IMR-90 (cell line): ENCODE measurements around the gene TRMO. TPM values are rescaled to one million over a fixed set of nuclear protein-coding genes. Genes with fewer than 3 reads are reported as not detected.

Source experiments
- ATAC-seq: fragments of 200-7000 bp; cut with Tn5 transposase; 2 replicates; pipeline ENCODE4 v1.9.1; 2020; ENCODE audit warnings: low read depth, mild to moderate bottlenecking, moderate library complexity
- BruUV-seq: library from RNA; stranded (reverse); fragments of 400-500 nt; replicated peaks from 2 replicates; lab custom pipeline; 2021; lab: Mats Ljungman, UMichigan
- CTCF ChIA-PET: fragments of 300-600 bp; formaldehyde crosslinking; extraction: SDS; loops from one replicate; lab custom pipeline; 2021; ENCODE audit warnings: antibody characterized with exemption; lab: Yijun Ruan, JAX
- POLR2A ChIA-PET: fragments of 300-600 bp; sonication (Branson Sonifier 250); formaldehyde crosslinking; loops from one replicate; lab custom pipeline; 2022; ENCODE audit warnings: antibody characterized with exemption; ENCODE audit not compliant: unreplicated experiment; lab: Charles Lee
- DNase-seq: peaks from one replicate; pipeline ENCODE4 v3.0.0; 2013
- H2AFZ ChIP-seq: replicated peaks from 2 replicates; pipeline ENCODE3; 2013; ENCODE audit warnings: low read length, mild to moderate bottlenecking; ENCODE audit not compliant: poor library complexity
- H2AK5ac ChIP-seq: 2 replicates; pipeline ENCODE4 v1.6.1; 2013; ENCODE audit warnings: low read depth, low read length, inconsistent platforms
- H2AK9ac ChIP-seq: replicated peaks from 2 replicates; pipeline ENCODE3; 2013; ENCODE audit warnings: mild to moderate bottlenecking, low read depth, low read length, moderate library complexity; ENCODE audit not compliant: poor library complexity
- H2BK120ac ChIP-seq: 2 replicates; pipeline ENCODE4 v1.6.1; 2013; ENCODE audit warnings: low read depth, low read length, inconsistent platforms
- H2BK15ac ChIP-seq: 3 replicates; pipeline ENCODE4 v1.6.1; 2013; ENCODE audit warnings: low read depth, low read length, inconsistent platforms
- H2BK20ac ChIP-seq: 2 replicates; pipeline ENCODE4 v1.6.1; 2013; ENCODE audit warnings: low read depth, mild to moderate bottlenecking, inconsistent platforms, low read length, moderate library complexity
- H2BK5ac ChIP-seq: 2 replicates; pipeline ENCODE4 v1.6.1; 2013; ENCODE audit warnings: mild to moderate bottlenecking, low read depth, low read length, inconsistent platforms; ENCODE audit not compliant: poor library complexity, severe bottlenecking
- H3K14ac ChIP-seq: replicated peaks from 2 replicates; pipeline ENCODE4 v1.6.1; 2013; ENCODE audit warnings: low read depth, low read length, inconsistent platforms
- H3K18ac ChIP-seq: 2 replicates; pipeline ENCODE4 v1.6.1; 2013; ENCODE audit warnings: low read depth, low read length, control low read depth
- H3K23ac ChIP-seq: 2 replicates; pipeline ENCODE4 v1.6.1; 2013; ENCODE audit warnings: low read depth, low read length, inconsistent platforms
- H3K27ac ChIP-seq: 2 replicates; pipeline ENCODE4 v1.5.1; 2013; ENCODE audit warnings: mild to moderate bottlenecking, control low read depth, low read length; ENCODE audit not compliant: insufficient read depth
- H3K27me3 ChIP-seq: 2 replicates; pipeline ENCODE4 v1.6.1; 2013; ENCODE audit warnings: low read length; ENCODE audit not compliant: control insufficient read depth, insufficient read depth
- H3K36me3 ChIP-seq: 2 replicates; pipeline ENCODE4 v1.6.1; 2013; ENCODE audit warnings: low read length, mixed read lengths; ENCODE audit not compliant: control insufficient read depth, insufficient read depth
- H3K4ac ChIP-seq: 2 replicates; pipeline ENCODE4 v1.6.1; 2013; ENCODE audit warnings: low read depth, low read length, inconsistent platforms
- H3K4me1 ChIP-seq: 2 replicates; pipeline ENCODE4 v1.6.1; 2013; ENCODE audit warnings: low read length, mixed read lengths; ENCODE audit not compliant: control insufficient read depth, insufficient read depth
- H3K4me2 ChIP-seq: 2 replicates; pipeline ENCODE4 v1.6.1; 2013; ENCODE audit warnings: low read depth, mild to moderate bottlenecking, control low read depth, low read length, moderate library complexity
- H3K4me3 ChIP-seq: 2 replicates; pipeline ENCODE4 v1.5.1; 2013; ENCODE audit warnings: low read depth, mild to moderate bottlenecking, control low read depth, low read length, moderate library complexity; ENCODE audit not compliant: insufficient read depth
- H3K56ac ChIP-seq: 2 replicates; pipeline ENCODE4 v1.6.1; 2013; ENCODE audit warnings: low read length, inconsistent platforms; ENCODE audit not compliant: insufficient read depth; ENCODE audit errors: extremely low read depth
- H3K79me1 ChIP-seq, 2 experiments: 2 replicates each; pipeline ENCODE4 v1.6.1; 2013; ENCODE audit warnings: low read length in 2 of 2, inconsistent platforms in 1 of 2, low read depth in 1 of 2
- H3K9ac ChIP-seq: 2 replicates; pipeline ENCODE4 v1.6.1; 2013; ENCODE audit warnings: low read depth, low read length, control low read depth
- H3K9me1 ChIP-seq: 2 replicates; pipeline ENCODE4 v1.6.1; 2013; ENCODE audit warnings: low read length, inconsistent platforms; ENCODE audit not compliant: insufficient read depth
- H3K9me3 ChIP-seq: 2 replicates; pipeline ENCODE4 v1.6.1; 2013; ENCODE audit warnings: low read length; ENCODE audit not compliant: control insufficient read depth, insufficient read depth
- H4K20me1 ChIP-seq: 2 replicates; pipeline ENCODE4 v1.6.1; 2013; ENCODE audit warnings: low read length, inconsistent platforms; ENCODE audit not compliant: insufficient read depth
- H4K5ac ChIP-seq: 2 replicates; pipeline ENCODE4 v1.6.1; 2013; ENCODE audit warnings: mild to moderate bottlenecking, low read depth, low read length, control low read depth
- H4K8ac ChIP-seq, 2 experiments: 2 replicates each; pipeline ENCODE4 v1.6.1; 2013; ENCODE audit warnings: low read depth in 2 of 2, low read length in 2 of 2, control low read depth in 1 of 2, inconsistent platforms in 1 of 2
- H4K91ac ChIP-seq: 2 replicates; pipeline ENCODE4 v1.6.1; 2013; ENCODE audit warnings: low read depth, low read length, inconsistent platforms; ENCODE audit not compliant: insufficient read depth
- CEBPB ChIP-seq: IDR thresholded peaks from 2 replicates; pipeline ENCODE4 v1.6.1; 2012; ENCODE audit warnings: low read depth, low read length, improper control_type of control experiment
- CHD1 ChIP-seq: IDR thresholded peaks from 2 replicates; pipeline ENCODE4 v1.6.1; 2012; ENCODE audit warnings: low read depth, low read length, improper control_type of control experiment
- ELK1 ChIP-seq: fragments of 150-350 bp; IDR thresholded peaks from 2 replicates; pipeline ENCODE4 v1.6.1; 2016; ENCODE audit warnings: low read depth, mild to moderate bottlenecking, low read length, moderate library complexity, borderline replicate concordance
- MAFK ChIP-seq: IDR thresholded peaks from 2 replicates; pipeline ENCODE4 v1.6.1; 2012; ENCODE audit warnings: low read depth, low read length, improper control_type of control experiment
- MAZ ChIP-seq: IDR thresholded peaks from 2 replicates; pipeline ENCODE4 v1.6.1; 2012; ENCODE audit warnings: low read depth, mild to moderate bottlenecking, low read length, improper control_type of control experiment, moderate library complexity, borderline replicate concordance
- MXI1 ChIP-seq: IDR thresholded peaks from 2 replicates; pipeline ENCODE4 v1.6.1; 2012; ENCODE audit warnings: low read depth, mild to moderate bottlenecking, low read length, moderate library complexity, borderline replicate concordance
- NFE2L2 ChIP-seq: fragments of 150-350 bp; IDR thresholded peaks from 2 replicates; pipeline ENCODE4 v1.6.1; 2016; ENCODE audit warnings: low read depth, mild to moderate bottlenecking, low read length
- POLR2A ChIP-seq: IDR thresholded peaks from 2 replicates; pipeline ENCODE4 v1.6.1; 2012; ENCODE audit warnings: mild to moderate bottlenecking, low read depth, low read length
- RAD21 ChIP-seq: IDR thresholded peaks from 2 replicates; pipeline ENCODE4 v1.6.1; 2012; ENCODE audit warnings: low read length, improper control_type of control experiment
- RFX5 ChIP-seq: IDR thresholded peaks from 2 replicates; pipeline ENCODE4 v1.8.0; 2012; ENCODE audit warnings: low read depth, mild to moderate bottlenecking, low read length, moderate library complexity
- SMC3 ChIP-seq: fragments of 150-350 bp; IDR thresholded peaks from 2 replicates; pipeline ENCODE4 v1.6.1; 2016; ENCODE audit warnings: low read depth, mild to moderate bottlenecking, antibody characterized with exemption, low read length, moderate library complexity
- WGBS, 2 experiments: methylation state at CpG; one replicate each; pipeline versions ENCODE4 v1.1.5 to v1.1.7; 2013; ENCODE audit warnings: missing lambda C conversion rate in 2 of 2; ENCODE audit not compliant: insufficient read length in 1 of 2; ENCODE audit errors: extremely low coverage in 2 of 2; 5-methylcytosine and 5-hydroxymethylcytosine counted together
- dilution Hi-C: fragments of 300-500 bp; cut with HindIII; formaldehyde crosslinking; loops from one replicate; pipeline ENCODE4 v1.14.3; 2018; ENCODE audit warnings: low sequenced_read_pairs; ENCODE audit not compliant: unreplicated experiment
- in situ Hi-C: fragments of 300-500 bp; cut with MboI; formaldehyde crosslinking; loops from 3 replicates; pipeline ENCODE4 v1.14.3; 2019; ENCODE audit warnings: low sequenced_read_pairs, inconsistent platforms, mixed read lengths
- intact Hi-C: fragments of 100-400 bp; cut with micrococcal nuclease; formaldehyde crosslinking; loops from 2 replicates; pipeline ENCODE4 v1.10.0; 2022
- polyA plus RNA-seq, 3 experiments: library from polyadenylated mRNA; depleted of rRNA; stranded (reverse); fragments of >200 nt; gene quantifications; 2 replicates each; pipeline ENCODE4 v1.2.3, GENCODE V29; 2012; ENCODE audit warnings: low replicate concordance in 1 of 3
- total RNA-seq: library from RNA; depleted of rRNA; stranded (reverse); fragments of >200 nt; gene quantifications from 2 replicates; pipeline ENCODE4 v1.2.3, GENCODE V29; 2012
- TF ChIP-seq, protein P1 (sequence below): conservative IDR thresholded peaks from 2 replicates; pipeline ENCODE4 v1.5.1; 2012; ENCODE audit warnings: mild to moderate bottlenecking, low read depth, low read length, improper control_type of control experiment

TRMO gene
- total and polyA plus RNA-seq, 2 of the 4 experiments (the other 2 are of a cell fraction), result 10.2 to 19.9 TPM

GRCh38 chr9:97860451-97861147, 61.7 kb downstream of the TRMO start:
- H2AFZ ChIP-seq, result no peak overlapping the region
- intact Hi-C loops, result no loop called here

More at GRCh38 chr9:97860451-97861147, 61.7 kb downstream of the TRMO start:
- H2BK5ac ChIP-seq, result no peak overlapping the region
- no peaks in the 10 kb centered on the region for H3K36me3 ChIP-seq
- no peak overlapping the region for H2AK9ac ChIP-seq
- in situ Hi-C loops, result no loop called here
- ChIA-PET POLR2A (no interaction called here), CTCF (no interaction called here)
- ATAC-seq (no peak), DNase-seq (no peak)
- dilution Hi-C loops, result no loop called here
- BruUV-seq, result no TSS peak
- 0 out of 2 replicates have a peak, but pooled peaks cover 2% of the 10 kb centered on the region for H3K4me1 ChIP-seq
- no peak overlapping the region for H3K9ac ChIP-seq
- no peak overlapping the region for H3K4me3 ChIP-seq
- H3K9me1 ChIP-seq, result no peaks in the 10 kb centered on the region; the same call in 1 of the 2 replicates
- no peak overlapping the region for H3K27ac ChIP-seq
- H4K20me1 ChIP-seq, result no peaks in the 10 kb centered on the region
- no peak overlapping the region for H3K4me2 ChIP-seq
- TF ChIP-seq CHD1 (no peak), NFE2L2 (no peak), MXI1 (no peak), SMC3 (no peak), RFX5 (no peak), CEBPB (no peak), POLR2A (no peak), RAD21 (no peak), ELK1 (no peak), MAFK (no peak), MAZ (no peak)
- TF ChIP-seq, protein P1, sequence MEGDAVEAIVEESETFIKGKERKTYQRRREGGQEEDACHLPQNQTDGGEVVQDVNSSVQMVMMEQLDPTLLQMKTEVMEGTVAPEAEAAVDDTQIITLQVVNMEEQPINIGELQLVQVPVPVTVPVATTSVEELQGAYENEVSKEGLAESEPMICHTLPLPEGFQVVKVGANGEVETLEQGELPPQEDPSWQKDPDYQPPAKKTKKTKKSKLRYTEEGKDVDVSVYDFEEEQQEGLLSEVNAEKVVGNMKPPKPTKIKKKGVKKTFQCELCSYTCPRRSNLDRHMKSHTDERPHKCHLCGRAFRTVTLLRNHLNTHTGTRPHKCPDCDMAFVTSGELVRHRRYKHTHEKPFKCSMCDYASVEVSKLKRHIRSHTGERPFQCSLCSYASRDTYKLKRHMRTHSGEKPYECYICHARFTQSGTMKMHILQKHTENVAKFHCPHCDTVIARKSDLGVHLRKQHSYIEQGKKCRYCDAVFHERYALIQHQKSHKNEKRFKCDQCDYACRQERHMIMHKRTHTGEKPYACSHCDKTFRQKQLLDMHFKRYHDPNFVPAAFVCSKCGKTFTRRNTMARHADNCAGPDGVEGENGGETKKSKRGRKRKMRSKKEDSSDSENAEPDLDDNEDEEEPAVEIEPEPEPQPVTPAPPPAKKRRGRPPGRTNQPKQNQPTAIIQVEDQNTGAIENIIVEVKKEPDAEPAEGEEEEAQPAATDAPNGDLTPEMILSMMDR, result no peak
- no peak overlapping the region for H2BK15ac ChIP-seq
- no peak overlapping the region for H2BK20ac ChIP-seq
- no peak overlapping the region for H3K14ac ChIP-seq
- H2BK120ac ChIP-seq, result no peak overlapping the region
- H4K5ac ChIP-seq, result no peak overlapping the region
- H3K9me3 ChIP-seq, result peaks cover 17% of the 10 kb centered on the region
- no peak overlapping the region for H4K8ac ChIP-seq
- no peak overlapping the region for H3K18ac ChIP-seq
- H4K91ac ChIP-seq, result no peak overlapping the region
- H2AK5ac ChIP-seq, result no peak overlapping the region
- no peak overlapping the region for H3K4ac ChIP-seq
- H3K56ac ChIP-seq, result no peak overlapping the region
- no peak overlapping the region for H3K23ac ChIP-seq
- no peaks in the 10 kb centered on the region for H3K79me1 ChIP-seq
- H3K27me3 ChIP-seq, result peaks cover 80% of the 10 kb centered on the region
- 19% methylated on average over 5 of the region's 10 CpGs; no CpG with 5 or more reads in 1 of the 2 experiments for WGBS, 2 experiments
